Stimulated activated CD4-positive, alpha-beta T cell treated with anti-CD3 and anti-CD28 coated beads, Interleukin-2, amount 100 ng/mL, for 4 hours (primary cell): ENCODE data around the gene HSD17B7.

Experiments
- DNase-seq: peaks from one replicate; pipeline ENCODE4 v3.0.0-alpha.2; 2020; ENCODE audit warnings: low read depth

HSD17B7 gene

DNA sequence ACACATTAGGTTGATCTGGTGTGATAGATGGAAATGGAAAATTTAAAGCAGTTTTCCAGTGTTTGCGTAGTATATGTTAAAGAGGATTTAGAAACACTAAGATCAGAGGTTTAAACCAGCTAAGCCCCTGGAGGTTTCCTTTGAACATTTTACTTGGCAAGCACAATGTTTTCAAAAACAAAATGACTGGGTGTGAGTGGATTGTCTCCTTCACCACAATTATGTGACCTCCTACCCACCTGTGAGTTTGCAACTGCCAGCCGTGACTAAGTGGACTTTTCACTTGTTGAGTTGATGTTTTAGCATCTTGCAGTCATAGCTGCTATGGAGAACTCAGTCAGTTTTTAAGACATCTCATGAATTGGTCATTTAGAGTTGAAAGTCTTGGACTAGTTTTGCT, 65.8 kb downstream of the HSD17B7 start:
- no peak for DNase-seq

DNA sequence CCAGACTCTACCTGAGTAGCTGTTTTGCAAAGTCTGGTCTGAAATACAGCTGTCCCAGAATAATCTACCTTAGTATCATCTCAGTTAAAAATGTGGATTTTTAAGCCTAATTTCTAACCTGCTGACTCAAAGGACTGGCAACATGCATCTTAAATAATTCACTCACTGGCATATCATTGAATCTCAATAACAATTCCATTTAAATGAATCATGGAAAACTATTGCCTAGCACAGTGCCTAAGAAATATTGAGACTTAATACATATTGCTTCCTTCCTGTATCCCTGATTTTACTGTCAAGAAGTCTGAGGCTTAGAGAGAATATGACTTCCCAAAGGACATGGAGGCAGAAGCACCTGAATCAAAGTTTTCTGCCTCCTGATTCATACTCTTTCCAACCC, 67.3 kb downstream of the HSD17B7 start:
- no peak for DNase-seq

DNA sequence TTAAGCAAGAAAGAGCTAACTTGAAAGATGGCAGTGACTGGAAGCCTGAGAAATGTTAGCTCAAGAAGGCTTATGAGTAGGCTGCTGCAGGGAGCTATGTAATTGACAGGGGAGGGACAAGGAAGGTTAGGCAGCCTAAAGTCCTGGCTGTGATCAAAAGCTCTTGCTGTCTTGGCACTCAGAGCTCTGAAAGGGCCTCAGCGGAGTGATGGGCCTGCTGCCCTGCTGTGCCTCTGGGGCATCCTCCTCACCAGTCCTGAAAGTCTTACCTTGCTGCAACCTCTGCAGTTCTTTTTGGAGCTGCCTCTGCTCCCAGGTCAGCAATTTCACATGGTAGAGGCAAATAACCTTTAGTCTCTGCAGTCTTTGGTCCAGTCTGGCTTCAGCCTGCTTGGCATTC, 68.7 kb downstream of the HSD17B7 start:
- DNase-seq: no peak

DNA sequence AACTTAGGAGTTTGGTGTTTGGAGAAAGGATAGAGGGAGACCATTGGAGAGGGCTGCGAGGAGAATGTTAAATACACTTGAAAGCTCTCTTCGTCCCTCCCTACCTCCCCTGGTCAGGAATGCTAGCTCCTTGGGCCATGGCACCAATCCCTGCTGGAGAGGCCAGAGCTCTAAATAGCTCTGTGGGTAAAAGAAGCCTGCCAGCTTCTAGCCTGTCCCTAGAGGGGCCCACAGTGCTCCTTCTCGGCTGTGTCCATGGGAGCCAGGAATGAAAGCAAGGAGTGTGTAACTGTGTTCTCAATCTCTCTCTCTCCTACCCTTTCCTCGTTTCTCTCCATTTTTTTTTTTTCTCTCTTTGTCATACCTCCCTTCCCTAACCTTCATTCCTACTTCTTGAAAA, 70.6 kb downstream of the HSD17B7 start, which contains the start of gene CCDC190:
TSS of gene CCDC190 (minus strand) at position 75 of the 400 bp plus-strand sequence. CDS start 1,529 bp downstream, outside the sequence.
- no peak for DNase-seq

DNA sequence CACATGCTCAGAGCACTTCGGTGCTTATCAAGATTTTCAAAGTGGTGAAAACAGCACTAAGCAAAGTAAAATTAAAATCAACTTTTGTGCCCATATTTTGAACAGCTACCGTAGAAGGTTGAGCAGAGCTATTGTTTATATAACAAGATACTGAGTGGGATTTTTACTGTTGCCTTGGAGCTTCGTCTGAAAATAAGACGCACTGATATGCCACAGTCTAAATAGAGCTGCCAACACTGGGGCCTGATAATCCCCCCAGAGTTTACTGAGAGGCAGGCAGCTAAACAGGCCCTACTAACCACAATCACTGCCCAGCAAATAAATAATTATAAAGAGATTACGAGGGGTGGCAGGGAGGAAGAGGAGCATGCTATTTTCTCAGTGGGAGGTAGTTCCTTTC, 71.1 kb downstream of the HSD17B7 start:
- no peak for DNase-seq
